ENCODE data around the gene MEST. TPM values are rescaled to one million over a fixed set of nuclear protein-coding genes. Genes with fewer than 3 reads are reported as not detected.

MEST gene
- polyA plus RNA-seq, 1 of the 3 experiments (the other 2 are of a cell fraction): 36.7 TPM

GRCh38 chr7:130544356-130544755 lies 52.5 kb downstream of the MEST start:
- no peak for DNase-seq
- Histone ChIP-seq H3K79me2 (ENCODE audit: insufficient read depth) (no peaks in the 10 kb centered on the region), H3K27me3 (ENCODE audit: insufficient read depth) (no peaks in the 10 kb centered on the region), H4K20me1 (ENCODE audit: insufficient read depth) (no peaks in the 10 kb centered on the region), H3K9me2 (no peaks in the 10 kb centered on the region), H3K9ac (no peak overlapping the region), H3F3A (replicated peaks; ENCODE audit: insufficient read depth) (no peaks in the 10 kb centered on the region), H3K27ac (ENCODE audit: low read depth in 2 of 2, low read length in 1 of 2) (no peak overlapping the region), H3K9me3 (no peaks in the 10 kb centered on the region), H3K36me3 (replicated peaks in 1 of 2; ENCODE audit: control insufficient read depth in 1 of 2, insufficient read depth in 2 of 2, low read length in 1 of 2) (peaks cover 30 to 64% of the 10 kb centered on the region in 2 experiments), H3K4me2 (no peak overlapping the region), H3K4me1 (ENCODE audit: control insufficient read depth in 1 of 2, insufficient read depth in 2 of 2, low read depth in 1 of 2, low read length in 1 of 2) (no peaks in the 10 kb centered on the region), H2AFZ (ENCODE audit: low read depth) (no peak overlapping the region), H3K4me3 (ENCODE audit: low read depth in 2 of 2, low read length in 1 of 2) (no peak overlapping the region)
- TF ChIP-seq MXI1 (IDR thresholded peaks at IDR 0.05; ENCODE audit: low read depth, low read length) (no peak), MAX (IDR thresholded peaks at IDR 0.05; ENCODE audit: low read depth) (no peak), USF1 (IDR thresholded peaks at IDR 0.05; ENCODE audit: borderline replicate concordance, low read depth) (no peak), FOXM1 (IDR thresholded peaks at IDR 0.05; ENCODE audit: low read depth) (no peak), GABPA (IDR thresholded peaks at IDR 0.05; ENCODE audit: low read depth) (no peak), CHD2 (IDR thresholded peaks at IDR 0.05; ENCODE audit: low read length, partially characterized antibody) (no peak)
- WGBS (ENCODE audit: low lambda C conversion rate): 92% methylated on average over 1 of the region's 1 CpG
- ChIA-PET CTCF (interaction anchor here (1.5 kb wide), 1 partner anchor 214 kb away, joined by 4 read pairs; no protein-coding TSS in a partner anchor), POLR2A (no interaction called here)

GRCh38 chr7:130553398-130554029 lies 61.6 kb downstream of the MEST start:
- TF ChIP-seq TCF12 (IDR thresholded peaks at IDR 0.05) (peak; percentile 15; the same call in 1 of the 2 replicates), CTCF (IDR thresholded peaks at IDR 0.05) (no peak), PBX3 (IDR thresholded peaks at IDR 0.05) (peak; percentile 50; the same call in 1 of the 2 replicates)
- Histone ChIP-seq H3K4me1 (ENCODE audit: control insufficient read depth in 1 of 2, insufficient read depth in 2 of 2, low read depth in 1 of 2, low read length in 1 of 2) (no peaks in the 10 kb centered on the region; a peak in 1 of 4 replicates), H4K20me1 (ENCODE audit: insufficient read depth) (no peaks in the 10 kb centered on the region), H3F3A (replicated peaks; ENCODE audit: insufficient read depth) (no peaks in the 10 kb centered on the region), H3K9me2 (no peaks in the 10 kb centered on the region), H3K9ac (no peak overlapping the region), H3K4me3 (ENCODE audit: low read depth in 2 of 2, low read length in 1 of 2) (no peak overlapping the region), H3K27me3 (ENCODE audit: insufficient read depth) (no peaks in the 10 kb centered on the region), H3K36me3 (replicated peaks in 1 of 2; ENCODE audit: control insufficient read depth in 1 of 2, insufficient read depth in 2 of 2, low read length in 1 of 2) (peaks cover 29 to 40% of the 10 kb centered on the region in 2 experiments), H3K4me2 (no peak overlapping the region), H2AFZ (ENCODE audit: low read depth) (no peak overlapping the region), H3K79me2 (ENCODE audit: insufficient read depth) (no peaks in the 10 kb centered on the region), H3K9me3 (no peaks in the 10 kb centered on the region), H3K27ac (ENCODE audit: low read depth in 2 of 2, low read length in 1 of 2) (no peak overlapping the region)
- ChIA-PET POLR2A (no interaction called here), CTCF (interaction anchor here (0.9 to 1.0 kb wide), 3 partner anchors 168 to 481 kb away, joined by 3 to 4 read pairs (median 3); no protein-coding TSS in a partner anchor)
- DNase-seq: no peak
- WGBS (ENCODE audit: low lambda C conversion rate): 89% methylated on average over 3 of the region's 3 CpGs

Data from SK-N-SH (cell line).